Left ventricle myocardium superior (tissue), 1 donor: ENCODE results near the gene FRMD4A. TPM values are rescaled to one million over a fixed set of nuclear protein-coding genes. Genes with fewer than 3 reads are reported as not detected.
A peak's percentile ranks its signal among the peaks of the same experiment; 100 is the strongest.

Experiments used
- ATAC-seq: fragments of 200-7000 bp; cut with Tn5 transposase; one replicate; pipeline ENCODE4 v1.9.1; 2020; ENCODE audit warnings: mild to moderate bottlenecking, moderate library complexity
- DNase-seq: peaks from one replicate; pipeline ENCODE4 v3.0.0-alpha.2; 2020
- intact Hi-C: fragments of 100-400 bp; cut with micrococcal nuclease; formaldehyde crosslinking; loops from one replicate; pipeline ENCODE4 v1.11.0; 2022
- total RNA-seq: library from RNA; stranded (reverse); fragmentation: NEBNext Ultra II Directional; extraction: Animal tissue kit (Norgen Biotek cat#: 25700); gene quantifications from one replicate; pipeline ENCODE4 v1.2.1, GENCODE V29; 2021
- donor health status: DM: no; HTN: yes; CAD: no; lungs with severe emphysema.

FRMD4A gene
- total RNA-seq, 1 donor from 2014 or later = 43.3 TPM

- DNase-seq (no peak), ATAC-seq (no peak)
- intact Hi-C loops = no loop called here
These were observed 18.4 kb upstream of the FRMD4A start for GRCh38 chr10:14349081-14349480.

- ATAC-seq (no peak), DNase-seq (no peak)
- intact Hi-C loops = no loop called here
These were observed 14.5 kb upstream of the FRMD4A start for GRCh38 chr10:14345262-14345661.

- ATAC-seq (no peak), DNase-seq (no peak)
- intact Hi-C loops = no loop called here
These were observed 9.5 kb upstream of the FRMD4A start for GRCh38 chr10:14340051-14340744.

- intact Hi-C loops = no loop called here
- DNase-seq = no peak
- no peak for ATAC-seq
These were observed 6.0 kb upstream of the FRMD4A start for GRCh38 chr10:14336736-14337135.

GRCh38 chr10:14334771-14335170 is 4.0 kb upstream of the FRMD4A start:
- ATAC-seq = no peak
- intact Hi-C loops = no loop called here
- no peak for DNase-seq

- no peak for ATAC-seq
- no peak for DNase-seq
These were observed 2.9 kb upstream of the FRMD4A start for GRCh38 chr10:14333606-14334005.

GRCh38 chr10:14332903-14333302 is 2.2 kb upstream of the FRMD4A start:
- no peak for ATAC-seq

More at GRCh38 chr10:14333606-14334005, 2.9 kb upstream of the FRMD4A start:
- intact Hi-C loops = no loop called here

GRCh38 chr10:14329746-14330173 is 964 bp downstream of the FRMD4A start:
- ATAC-seq (no peak), DNase-seq (no peak)
- intact Hi-C loops = no loop called here

More at GRCh38 chr10:14332903-14333302, 2.2 kb upstream of the FRMD4A start:
- DNase-seq = no peak
- intact Hi-C loops = no loop called here

GRCh38 chr10:14328881-14329672 is 1.6 kb downstream of the FRMD4A start:
- intact Hi-C loops = no loop called here
- no peak for ATAC-seq
- DNase-seq = no peak

- ATAC-seq = no peak
These were observed 3.2 kb downstream of the FRMD4A start for GRCh38 chr10:14327527-14327926.

GRCh38 chr10:14326581-14326980 is 4.1 kb downstream of the FRMD4A start:
- DNase-seq = no peak
- intact Hi-C loops = no loop called here
- ATAC-seq = no peak

More at GRCh38 chr10:14327527-14327926, 3.2 kb downstream of the FRMD4A start:
- no peak for DNase-seq
- intact Hi-C loops = no loop called here

- ATAC-seq (no peak), DNase-seq (peak; percentile 53)
- intact Hi-C loops = no loop called here
These were observed 5.3 kb downstream of the FRMD4A start for GRCh38 chr10:14325325-14325955.

GRCh38 chr10:14322526-14323188 is 8.1 kb downstream of the FRMD4A start:
- intact Hi-C loops = no loop called here
- DNase-seq (no peak), ATAC-seq (no peak)

GRCh38 chr10:14318007-14318406 is 12.7 kb downstream of the FRMD4A start:
- no peak for DNase-seq
- intact Hi-C loops = no loop called here
- no peak for ATAC-seq

- ATAC-seq = no peak
- intact Hi-C loops = no loop called here
- no peak for DNase-seq
These were observed 18.7 kb downstream of the FRMD4A start for GRCh38 chr10:14312014-14312413.

GRCh38 chr10:14311206-14311957 is 19.3 kb downstream of the FRMD4A start:
- intact Hi-C loops = no loop called here
- DNase-seq = no peak
- ATAC-seq = no peak

- no peak for DNase-seq
- intact Hi-C loops = no loop called here
- ATAC-seq = no peak
These were observed 21.1 kb downstream of the FRMD4A start for GRCh38 chr10:14309593-14309992.

- ATAC-seq = peak; percentile 51
These were observed 24.5 kb downstream of the FRMD4A start for GRCh38 chr10:14306190-14306589.

GRCh38 chr10:14304046-14304445 is 26.7 kb downstream of the FRMD4A start:
- intact Hi-C loops = no loop called here
- ATAC-seq = no peak
- DNase-seq = no peak

More at GRCh38 chr10:14306190-14306589, 24.5 kb downstream of the FRMD4A start:
- intact Hi-C loops = no loop called here
- DNase-seq = no peak
